HUES48 (cell line): Measurements from ENCODE around the gene PRUNE1.

Source experiments
- H3K27ac ChIP-seq: one replicate; pipeline ENCODE4 v1.7.0; 2013; ENCODE audit warnings: low read depth, low read length, inconsistent platforms
- H3K27me3 ChIP-seq: 2 replicates; pipeline ENCODE4 v1.6.1; 2013; ENCODE audit warnings: mild to moderate bottlenecking, low read length; ENCODE audit not compliant: control insufficient read depth, insufficient read depth
- H3K36me3 ChIP-seq: 2 replicates; pipeline ENCODE4 v1.6.1; 2013; ENCODE audit warnings: low read length; ENCODE audit not compliant: control insufficient read depth, insufficient read depth
- H3K4me1 ChIP-seq: 2 replicates; pipeline ENCODE4 v1.6.1; 2013; ENCODE audit warnings: mild to moderate bottlenecking, low read length; ENCODE audit not compliant: control insufficient read depth, insufficient read depth
- H3K4me3 ChIP-seq: 2 replicates; pipeline ENCODE4 v1.5.1; 2013; ENCODE audit warnings: mild to moderate bottlenecking, low read depth, low read length
- H3K9ac ChIP-seq: 2 replicates; pipeline ENCODE4 v1.6.1; 2013; ENCODE audit warnings: mild to moderate bottlenecking, low read depth, low read length, moderate library complexity
- H3K9me3 ChIP-seq: 2 replicates; pipeline ENCODE4 v1.6.1; 2013; ENCODE audit warnings: low read length; ENCODE audit not compliant: control insufficient read depth, insufficient read depth

Gene PRUNE1

DNA sequence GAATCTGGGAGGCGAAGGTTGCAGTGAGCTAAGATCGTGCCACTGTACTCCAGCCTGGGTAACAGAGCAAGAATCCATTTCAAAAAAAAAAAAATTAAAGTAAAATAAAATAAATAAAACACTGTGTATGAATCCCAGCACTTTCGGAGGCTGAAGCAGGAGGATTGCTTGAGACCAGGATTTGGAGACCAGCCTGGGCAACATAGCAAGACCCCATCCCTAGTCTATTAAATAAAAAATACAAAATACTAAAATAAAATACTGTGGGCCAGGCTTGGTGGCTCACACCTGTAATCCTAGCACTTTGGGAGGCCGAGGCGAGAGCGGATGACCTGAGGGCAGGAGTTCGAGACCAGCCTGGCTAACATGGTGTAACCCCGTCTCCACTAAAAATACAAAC is 23.9 kb downstream of the PRUNE1 start:
- H3K9me3 ChIP-seq, result no peaks in the 10 kb centered on the region
- H3K4me1 ChIP-seq, result peaks cover 7% of the 10 kb centered on the region
- H3K36me3 ChIP-seq, result peaks cover 44% of the 10 kb centered on the region
- no peak overlapping the region for H3K27ac ChIP-seq
- no peak overlapping the region for H3K4me3 ChIP-seq
- no peaks in the 10 kb centered on the region for H3K27me3 ChIP-seq
- no peak overlapping the region for H3K9ac ChIP-seq

DNA sequence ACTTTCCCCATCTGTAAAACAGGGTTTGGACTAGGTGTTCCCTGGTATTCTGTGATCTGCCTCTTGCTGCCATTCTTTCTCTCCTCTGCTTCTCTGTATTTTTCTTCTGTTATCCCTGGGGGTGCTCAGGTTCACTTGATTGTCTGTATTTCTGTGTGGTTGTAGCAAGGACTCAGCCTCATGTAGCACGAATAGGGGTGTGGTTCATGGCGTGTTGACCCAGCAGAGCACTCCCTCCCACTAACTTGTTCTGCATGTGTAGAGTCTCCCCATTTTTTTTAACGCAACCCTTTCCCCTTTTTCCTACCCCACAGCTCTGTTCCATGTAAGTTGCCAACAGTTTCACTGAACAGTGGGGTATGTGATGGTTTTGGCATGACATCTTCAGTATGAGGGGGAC is 26.9 kb downstream of the PRUNE1 start:
- Histone ChIP-seq H3K9me3 (no peaks in the 10 kb centered on the region), H3K36me3 (peaks cover 26% of the 10 kb centered on the region), H3K4me3 (no peak overlapping the region), H3K27ac (no peak overlapping the region), H3K9ac (no peak overlapping the region), H3K4me1 (peaks cover 7% of the 10 kb centered on the region), H3K27me3 (no peaks in the 10 kb centered on the region)

DNA sequence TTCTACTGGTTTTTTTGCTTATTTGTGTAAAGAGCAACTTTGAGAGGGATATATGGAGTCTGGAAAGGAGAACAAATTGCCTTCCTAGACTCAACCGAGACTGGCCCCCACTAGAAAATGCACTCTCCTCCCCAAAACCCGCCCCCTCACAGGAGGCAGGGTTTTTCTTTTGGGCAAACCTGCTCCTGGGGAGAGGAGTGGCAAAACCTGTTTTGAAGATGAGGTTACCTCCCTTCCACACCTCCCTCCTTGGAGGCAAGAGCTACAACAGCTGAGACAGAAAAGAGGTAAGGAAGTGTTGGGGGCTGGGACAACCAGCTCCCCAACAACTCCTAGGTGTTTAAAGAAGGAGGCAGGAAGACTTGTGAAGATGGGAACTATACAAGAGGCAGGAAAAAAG is 28.1 kb downstream of the PRUNE1 start, which contains the start of gene BNIPL:
Gene BNIPL, plus strand, starts transcription at position 231 of the 400 bp plus-strand sequence. Its CDS starts 140 bp downstream, at position 371.
- no peaks in the 10 kb centered on the region for H3K9me3 ChIP-seq
- H3K27me3 ChIP-seq, result no peaks in the 10 kb centered on the region
- peak within 1 kb of the TSS; percentile 30; the same call in 1 of the 2 replicates for H3K4me3 ChIP-seq
- peak within 1 kb of the TSS; percentile 39 for H3K27ac ChIP-seq
- H3K36me3 ChIP-seq, result peaks cover 17% of the 10 kb centered on the region
- H3K4me1 ChIP-seq, result peaks cover 7% of the 10 kb centered on the region
- H3K9ac ChIP-seq, result no peak within 1 kb of the TSS

DNA sequence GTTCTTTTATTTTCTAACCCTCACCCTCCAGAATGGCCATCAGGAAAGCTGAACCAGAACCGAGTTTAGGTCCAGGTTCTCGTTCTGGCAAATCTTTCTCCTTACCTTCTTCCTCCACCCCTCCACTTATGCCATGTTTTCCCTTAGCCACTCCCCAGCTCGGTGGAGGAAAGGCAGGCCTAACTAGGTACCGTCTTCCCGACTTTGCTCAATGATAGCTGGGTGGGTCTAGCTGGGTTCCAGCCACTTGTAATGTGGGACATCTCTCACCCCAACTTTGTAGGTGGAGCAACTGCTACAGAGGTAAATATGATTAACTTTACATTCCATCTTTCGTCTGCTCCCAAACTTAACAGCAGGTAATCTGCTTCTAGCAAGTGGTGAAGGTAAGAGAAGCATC is 28.8 kb downstream of the PRUNE1 start:
- no peak overlapping the region for H3K4me3 ChIP-seq
- H3K36me3 ChIP-seq, result peaks cover 12% of the 10 kb centered on the region
- no peaks in the 10 kb centered on the region for H3K27me3 ChIP-seq

DNA sequence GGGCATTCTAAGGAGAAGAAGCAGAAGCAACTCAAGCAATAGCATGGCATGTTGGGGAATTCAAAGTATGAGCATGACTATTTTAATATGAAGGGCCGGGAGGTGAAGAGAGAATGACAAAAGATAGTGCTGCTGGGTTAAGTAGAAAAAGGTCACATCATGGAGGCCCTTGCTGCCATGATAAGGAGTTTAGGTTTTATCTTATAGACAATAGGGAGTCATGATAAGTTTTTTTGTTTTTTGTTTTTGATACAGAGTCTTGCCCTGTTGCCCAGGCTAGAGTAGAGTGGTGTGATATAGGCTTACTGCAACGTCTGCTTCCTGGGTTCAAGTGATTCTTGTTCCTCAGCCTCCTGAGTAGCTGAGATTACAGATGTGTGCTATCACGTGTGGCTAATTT is 31.3 kb downstream of the PRUNE1 start:
- Histone ChIP-seq H3K27ac (no peak overlapping the region), H3K27me3 (no peaks in the 10 kb centered on the region), H3K36me3 (peaks cover 2% of the 10 kb centered on the region), H3K4me1 (peaks cover 7% of the 10 kb centered on the region), H3K9ac (no peak overlapping the region), H3K9me3 (no peaks in the 10 kb centered on the region), H3K4me3 (no peak overlapping the region)

More for the DNA sequence above, 28.8 kb downstream of the PRUNE1 start:
- H3K9me3 ChIP-seq, result no peaks in the 10 kb centered on the region
- H3K27ac ChIP-seq, result peak overlapping the region; percentile 39
- H3K4me1 ChIP-seq, result peaks cover 7% of the 10 kb centered on the region
- no peak overlapping the region for H3K9ac ChIP-seq

DNA sequence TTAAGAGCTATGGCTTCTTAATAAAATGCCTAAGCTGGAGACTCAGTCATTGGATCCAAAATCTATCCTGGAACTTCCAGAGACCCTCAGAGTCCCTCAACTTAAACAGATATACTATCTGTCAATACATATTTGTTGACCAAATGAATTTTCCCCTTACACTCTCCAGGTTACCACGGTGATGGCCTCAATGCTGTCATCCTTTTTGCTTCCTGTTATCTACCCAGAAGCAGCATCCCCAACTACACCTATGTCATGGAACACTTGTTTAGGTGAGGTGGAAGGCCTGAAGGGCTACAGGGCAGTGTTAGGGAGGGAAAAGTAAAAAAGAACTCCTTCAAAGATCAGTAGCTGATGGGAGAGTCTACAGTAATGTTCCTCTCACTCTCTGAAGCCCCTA is 34.9 kb downstream of the PRUNE1 start:
- no peak overlapping the region for H3K27ac ChIP-seq
- no peak overlapping the region for H3K4me3 ChIP-seq
- no peaks in the 10 kb centered on the region for H3K9me3 ChIP-seq
- H3K36me3 ChIP-seq, result no peaks in the 10 kb centered on the region
- H3K27me3 ChIP-seq, result no peaks in the 10 kb centered on the region
- H3K4me1 ChIP-seq, result no peaks in the 10 kb centered on the region; the same call in 1 of the 2 replicates
- no peak overlapping the region for H3K9ac ChIP-seq

DNA sequence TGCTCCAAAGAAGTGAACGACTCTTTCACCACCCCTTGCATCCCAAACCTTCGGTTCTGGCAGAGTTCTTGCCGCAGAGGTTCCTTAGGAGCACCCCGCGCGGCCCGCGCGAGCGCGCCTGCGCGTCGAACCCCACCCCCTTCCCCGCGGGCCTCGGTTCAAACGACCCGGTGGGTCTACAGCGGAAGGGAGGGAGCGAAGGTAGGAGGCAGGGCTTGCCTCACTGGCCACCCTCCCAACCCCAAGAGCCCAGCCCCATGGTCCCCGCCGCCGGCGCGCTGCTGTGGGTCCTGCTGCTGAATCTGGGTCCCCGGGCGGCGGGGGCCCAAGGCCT is 39.3 kb downstream of the PRUNE1 start, which contains the start of gene C1orf56:
Gene C1orf56, plus strand, starts transcription at position 161 of the 334 bp plus-strand sequence. Its CDS starts 97 bp downstream, at position 258.
- peaks cover 25% of the 10 kb centered on the region for H3K36me3 ChIP-seq
- H3K4me1 ChIP-seq, result no peaks in the 10 kb centered on the region; the same call in 1 of the 2 replicates
- peak within 1 kb of the TSS; percentile 86 for H3K4me3 ChIP-seq
- peak within 1 kb of the TSS; percentile 87 for H3K27ac ChIP-seq
- H3K9ac ChIP-seq, result peak within 1 kb of the TSS; percentile 92
- no peaks in the 10 kb centered on the region for H3K9me3 ChIP-seq
- no peaks in the 10 kb centered on the region for H3K27me3 ChIP-seq

DNA sequence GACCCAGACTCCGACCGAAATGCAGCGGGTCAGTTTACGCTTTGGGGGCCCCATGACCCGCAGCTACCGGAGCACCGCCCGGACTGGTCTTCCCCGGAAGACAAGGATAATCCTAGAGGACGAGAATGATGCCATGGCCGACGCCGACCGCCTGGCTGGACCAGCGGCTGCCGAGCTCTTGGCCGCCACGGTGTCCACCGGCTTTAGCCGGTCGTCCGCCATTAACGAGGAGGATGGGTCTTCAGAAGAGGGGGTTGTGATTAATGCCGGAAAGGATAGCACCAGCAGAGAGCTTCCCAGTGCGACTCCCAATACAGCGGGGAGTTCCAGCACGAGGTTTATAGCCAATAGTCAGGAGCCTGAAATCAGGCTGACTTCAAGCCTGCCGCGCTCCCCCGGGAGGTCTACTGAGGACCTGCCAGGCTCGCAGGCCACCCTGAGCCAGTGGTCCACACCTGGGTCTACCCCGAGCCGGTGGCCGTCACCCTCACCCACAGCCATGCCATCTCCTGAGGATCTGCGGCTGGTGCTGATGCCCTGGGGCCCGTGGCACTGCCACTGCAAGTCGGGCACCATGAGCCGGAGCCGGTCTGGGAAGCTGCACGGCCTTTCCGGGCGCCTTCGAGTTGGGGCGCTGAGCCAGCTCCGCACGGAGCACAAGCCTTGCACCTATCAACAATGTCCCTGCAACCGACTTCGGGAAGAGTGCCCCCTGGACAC is 39.8 kb downstream of the PRUNE1 start:
- Histone ChIP-seq H3K9ac (peak overlapping the region; percentile 92), H3K27ac (peak overlapping the region; percentile 87), H3K36me3 (peaks cover 30% of the 10 kb centered on the region), H3K27me3 (no peaks in the 10 kb centered on the region), H3K9me3 (no peaks in the 10 kb centered on the region), H3K4me3 (peak overlapping the region; percentile 86), H3K4me1 (no peaks in the 10 kb centered on the region; the same call in 1 of the 2 replicates)

DNA sequence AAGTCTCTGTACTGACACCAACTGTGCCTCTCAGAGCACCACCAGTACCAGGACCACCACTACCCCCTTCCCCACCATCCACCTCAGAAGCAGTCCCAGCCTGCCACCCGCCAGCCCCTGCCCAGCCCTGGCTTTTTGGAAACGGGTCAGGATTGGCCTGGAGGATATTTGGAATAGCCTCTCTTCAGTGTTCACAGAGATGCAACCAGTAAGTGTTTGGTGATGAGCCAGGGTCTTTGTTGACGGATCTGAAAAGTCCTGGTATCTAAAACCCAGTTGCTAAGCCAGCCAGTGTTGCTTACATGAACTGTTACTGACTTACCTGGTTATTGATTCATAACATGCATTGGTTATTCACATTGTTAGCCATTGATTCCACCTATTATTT is 40.4 kb downstream of the PRUNE1 start:
- Histone ChIP-seq H3K36me3 (peaks cover 36% of the 10 kb centered on the region), H3K4me3 (peak overlapping the region; percentile 86), H3K27ac (no peak overlapping the region), H3K27me3 (no peaks in the 10 kb centered on the region), H3K9me3 (no peaks in the 10 kb centered on the region), H3K9ac (no peak overlapping the region), H3K4me1 (no peaks in the 10 kb centered on the region; the same call in 1 of the 2 replicates)

DNA sequence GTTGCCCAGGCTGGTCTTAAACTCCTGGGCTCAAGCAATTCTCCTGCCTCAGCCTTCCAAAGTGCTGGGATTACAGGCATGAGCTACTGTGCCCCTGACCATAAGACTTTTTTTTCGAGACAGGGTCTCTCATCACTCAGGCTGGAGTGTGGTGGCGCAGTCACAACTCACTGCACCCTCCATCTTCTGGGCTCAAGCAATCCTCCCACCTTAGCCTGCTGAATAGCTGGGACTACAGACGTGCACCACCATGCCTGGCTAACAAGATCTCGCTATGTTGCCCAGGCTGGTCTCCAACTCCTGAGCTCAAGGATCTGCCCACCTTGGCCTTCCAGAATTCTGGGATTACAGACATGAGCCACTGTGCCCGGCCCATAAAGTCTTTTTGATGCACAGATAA is 41.2 kb downstream of the PRUNE1 start:
- H3K4me3 ChIP-seq, result no peak overlapping the region
- H3K9me3 ChIP-seq, result no peaks in the 10 kb centered on the region
- peaks cover 44% of the 10 kb centered on the region for H3K36me3 ChIP-seq
- no peak overlapping the region for H3K9ac ChIP-seq
- no peaks in the 10 kb centered on the region; the same call in 1 of the 2 replicates for H3K4me1 ChIP-seq
- H3K27me3 ChIP-seq, result no peaks in the 10 kb centered on the region
- no peak overlapping the region for H3K27ac ChIP-seq

DNA sequence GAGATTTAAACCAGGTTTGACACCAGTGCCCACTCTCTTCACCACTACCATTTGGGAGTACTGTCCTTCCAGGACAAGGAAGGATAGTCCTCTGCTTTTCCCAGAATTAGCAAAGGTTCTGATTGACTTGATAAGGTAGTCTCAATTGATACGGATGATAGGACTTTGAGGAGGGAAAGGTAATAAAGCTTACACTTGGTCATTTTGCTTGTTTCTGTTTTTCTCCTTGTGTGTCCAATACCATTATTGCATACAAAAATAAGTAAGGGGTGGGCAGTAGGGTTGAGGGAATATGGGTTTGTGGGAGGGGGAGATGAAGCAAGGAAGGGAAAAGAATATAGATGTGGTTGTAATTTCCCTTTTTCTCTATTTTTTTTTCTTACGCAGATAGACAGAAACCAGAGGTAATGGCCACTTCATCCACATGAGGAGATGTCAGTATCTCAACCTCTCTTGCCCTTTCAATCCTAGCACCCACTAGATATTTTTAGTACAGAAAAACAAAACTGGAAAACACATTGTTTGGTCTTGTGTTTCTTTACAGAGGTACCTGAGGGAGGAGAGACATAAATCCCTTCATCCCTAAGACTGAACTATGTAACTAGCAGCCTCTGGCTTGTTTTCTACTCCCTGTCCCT is 41.9 kb downstream of the PRUNE1 start:
- Histone ChIP-seq H3K27me3 (no peaks in the 10 kb centered on the region), H3K9me3 (no peaks in the 10 kb centered on the region), H3K4me1 (no peaks in the 10 kb centered on the region; the same call in 1 of the 2 replicates), H3K4me3 (no peak overlapping the region), H3K27ac (no peak overlapping the region), H3K36me3 (peaks cover 51% of the 10 kb centered on the region), H3K9ac (no peak overlapping the region)
